Calu3 (cell line): ENCODE results near the gene SZRD1. TPM values are rescaled to one million over a fixed set of nuclear protein-coding genes. Genes with fewer than 3 reads are reported as not detected.

Experiments used
- BruUV-seq: library from RNA; stranded (reverse); fragments of 400-500 nt; replicated peaks from 2 replicates; lab custom pipeline; 2021; lab: Mats Ljungman, UMichigan
- CTCF ChIA-PET: fragments of 300-600 bp; sonication (Branson Sonifier 250); formaldehyde crosslinking; loops from one replicate; lab custom pipeline; 2022; ENCODE audit warnings: antibody characterized with exemption; lab: Charles Lee
- DNase-seq: peaks from one replicate; pipeline ENCODE4 v3.0.0; 2022
- H3K27ac Mint-ChIP-seq: one replicate; pipeline ENCODE4 v1.8.0; 2022; ENCODE audit warnings: mixed read lengths; ENCODE audit not compliant: unreplicated experiment
- H3K27me3 Mint-ChIP-seq: one replicate; pipeline ENCODE4 v1.8.0; 2022; ENCODE audit warnings: mixed read lengths; ENCODE audit not compliant: unreplicated experiment
- H3K36me3 Mint-ChIP-seq: one replicate; pipeline ENCODE4 v1.8.0; 2022; ENCODE audit warnings: mild to moderate bottlenecking, moderate library complexity, mixed read lengths; ENCODE audit not compliant: insufficient read depth, unreplicated experiment
- H3K4me1 Mint-ChIP-seq: one replicate; pipeline ENCODE4 v1.8.0; 2022; ENCODE audit warnings: mild to moderate bottlenecking, low read depth, mixed read lengths; ENCODE audit not compliant: unreplicated experiment
- H3K4me3 Mint-ChIP-seq: one replicate; pipeline ENCODE4 v1.8.0; 2022; ENCODE audit warnings: mild to moderate bottlenecking, low read depth, moderate library complexity, mixed read lengths; ENCODE audit not compliant: unreplicated experiment
- H3K9me3 Mint-ChIP-seq: one replicate; pipeline ENCODE4 v1.8.0; 2022; ENCODE audit warnings: low read depth, mixed read lengths; ENCODE audit not compliant: unreplicated experiment
- CTCF ChIP-seq: fragments of 200-600 bp; IDR thresholded peaks from one replicate; pipeline ENCODE4 v1.8.0; 2022; ENCODE audit warnings: antibody characterized with exemption; ENCODE audit not compliant: unreplicated experiment
- intact Hi-C: fragments of 100-400 bp; cut with micrococcal nuclease; formaldehyde crosslinking; loops from one replicate; pipeline ENCODE4 v1.10.0; 2022; ENCODE audit not compliant: unreplicated experiment
- total RNA-seq: library from RNA; stranded (reverse); gene quantifications from 2 replicates; pipeline ENCODE4 v1.2.3, GENCODE V29; 2022

Gene SZRD1
- total RNA-seq, 1 experiment from 2014 or later, result 95.9 TPM

GRCh38 chr1:16446116-16446515 is 79.1 kb downstream of the SZRD1 start:
- BruUV-seq, result no TSS peak
- CTCF ChIA-PET, result no interaction called here
- no peak for TF ChIP-seq CTCF
- intact Hi-C loops, result no loop called here
- peaks cover 18% of the 10 kb centered on the region for H3K36me3 Mint-ChIP-seq
- no peak overlapping the region for H3K27ac Mint-ChIP-seq
- H3K4me3 Mint-ChIP-seq, result no peak overlapping the region
- H3K9me3 Mint-ChIP-seq, result no peaks in the 10 kb centered on the region
- H3K4me1 Mint-ChIP-seq, result no peaks in the 10 kb centered on the region
- DNase-seq, result no peak
- H3K27me3 Mint-ChIP-seq, result no peaks in the 10 kb centered on the region

GRCh38 chr1:16447641-16448040 is 80.6 kb downstream of the SZRD1 start:
- Mint-ChIP-seq H3K4me1 (no peaks in the 10 kb centered on the region), H3K27ac (no peak overlapping the region), H3K9me3 (no peaks in the 10 kb centered on the region), H3K27me3 (no peaks in the 10 kb centered on the region), H3K4me3 (no peak overlapping the region), H3K36me3 (peaks cover 19% of the 10 kb centered on the region)
- CTCF ChIA-PET, result no interaction called here
- TF ChIP-seq CTCF, result no peak
- intact Hi-C loops, result no loop called here
- no peak for DNase-seq
- BruUV-seq, result no TSS peak

Other genes starting within 250 kb of the SZRD1 start
- 130 and 161 TPM in 2 replicates for gene EPHA2, start 211.2 kb upstream of the SZRD1 start, total RNA-seq
- gene ARHGEF19, start 154.6 kb upstream of the SZRD1 start, total RNA-seq, result 16.6 and 17.2 TPM in 2 replicates
- 4.2 and 7.4 TPM in 2 replicates for gene CPLANE2, start 130.1 kb upstream of the SZRD1 start, total RNA-seq
- gene FBXO42, start 14.8 kb upstream of the SZRD1 start, total RNA-seq, result 10.6 and 13.3 TPM in 2 replicates
- not detected in 2 replicates for gene SPATA21, start 70.2 kb downstream of the SZRD1 start, total RNA-seq
- gene NECAP2, start 73.5 kb downstream of the SZRD1 start, total RNA-seq, result 28.1 and 30.7 TPM in 2 replicates
- gene RNU1-1, start 147.0 kb downstream of the SZRD1 start, total RNA-seq, result 1,678 and 1,905 TPM in 2 replicates
- gene NBPF1, start 246.3 kb downstream of the SZRD1 start, total RNA-seq, result 26.4 and 27.8 TPM in 2 replicates